ENCODE data around the gene PDLIM4.

Gene PDLIM4

DNA sequence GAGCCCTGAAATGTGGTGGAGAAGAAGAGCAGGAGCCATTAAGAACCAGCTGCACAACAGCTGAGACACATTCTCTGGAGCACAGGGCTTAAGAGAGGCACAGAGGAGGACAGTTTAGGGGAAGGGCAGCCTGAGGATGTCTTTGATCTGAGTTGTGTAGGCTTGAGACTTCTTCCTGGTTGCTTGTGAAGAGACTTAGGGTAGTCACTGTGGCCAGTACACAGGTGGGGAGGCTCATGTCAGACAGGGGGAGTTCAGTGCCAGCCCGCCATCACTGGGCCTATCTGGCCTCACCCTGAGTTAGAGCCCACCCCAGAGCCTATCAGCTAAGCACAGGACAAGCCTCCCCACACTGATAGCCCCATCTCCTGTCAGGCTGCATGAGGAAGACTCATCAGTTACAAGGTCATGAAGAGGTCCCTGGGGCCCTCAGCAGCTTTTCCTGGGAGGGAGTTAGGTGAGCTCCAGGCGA lies 56.5 kb downstream of the PDLIM4 start:
- DNase-seq = no peak

DNA sequence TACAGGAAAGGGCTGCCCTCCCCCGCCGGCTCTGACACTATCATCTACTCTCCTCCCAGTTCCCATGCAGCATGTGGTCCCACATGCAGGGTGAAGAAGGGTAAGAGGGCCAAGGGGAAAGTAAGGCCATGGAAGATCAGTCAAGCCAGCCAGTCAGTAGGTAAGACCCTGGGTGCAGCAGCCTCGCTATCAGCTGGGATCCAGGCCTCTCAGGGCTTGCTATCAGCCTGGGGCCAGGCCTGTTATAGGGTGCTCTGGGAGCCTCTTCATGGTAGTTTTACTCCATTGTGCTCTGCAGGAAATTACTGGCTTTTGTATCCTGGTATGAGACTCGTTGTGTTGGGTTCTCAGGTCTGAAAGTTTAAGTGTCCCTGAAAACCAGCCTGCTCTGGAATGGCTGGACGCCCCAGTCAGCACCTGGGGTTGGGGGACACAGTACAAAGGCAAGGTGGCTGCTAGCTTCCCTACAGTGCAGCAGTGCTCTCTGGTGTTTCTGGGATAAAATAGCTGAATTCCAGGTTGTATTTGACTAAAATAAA lies 58.1 kb downstream of the PDLIM4 start:
- peak; percentile 35 for DNase-seq

DNA sequence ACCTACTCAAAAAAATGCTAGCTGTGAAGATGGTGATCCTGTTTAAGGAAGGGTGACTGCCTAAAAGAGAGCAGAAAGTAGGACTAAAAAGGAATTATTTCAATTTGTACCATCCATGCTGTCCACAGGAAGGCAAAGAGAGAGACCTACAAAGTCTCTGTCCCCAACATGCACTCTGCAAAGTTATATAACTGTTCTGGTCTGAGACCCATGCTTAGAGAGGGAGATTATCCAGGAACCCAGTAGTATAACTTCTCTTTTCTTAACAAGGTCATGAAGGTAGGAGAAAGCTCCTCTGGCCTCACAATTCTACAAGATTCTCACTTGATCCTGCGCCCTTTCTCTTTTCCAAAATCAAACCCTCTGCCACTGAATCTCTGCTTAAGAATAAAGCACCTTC lies 62.5 kb downstream of the PDLIM4 start:
- DNase-seq = no peak

DNA sequence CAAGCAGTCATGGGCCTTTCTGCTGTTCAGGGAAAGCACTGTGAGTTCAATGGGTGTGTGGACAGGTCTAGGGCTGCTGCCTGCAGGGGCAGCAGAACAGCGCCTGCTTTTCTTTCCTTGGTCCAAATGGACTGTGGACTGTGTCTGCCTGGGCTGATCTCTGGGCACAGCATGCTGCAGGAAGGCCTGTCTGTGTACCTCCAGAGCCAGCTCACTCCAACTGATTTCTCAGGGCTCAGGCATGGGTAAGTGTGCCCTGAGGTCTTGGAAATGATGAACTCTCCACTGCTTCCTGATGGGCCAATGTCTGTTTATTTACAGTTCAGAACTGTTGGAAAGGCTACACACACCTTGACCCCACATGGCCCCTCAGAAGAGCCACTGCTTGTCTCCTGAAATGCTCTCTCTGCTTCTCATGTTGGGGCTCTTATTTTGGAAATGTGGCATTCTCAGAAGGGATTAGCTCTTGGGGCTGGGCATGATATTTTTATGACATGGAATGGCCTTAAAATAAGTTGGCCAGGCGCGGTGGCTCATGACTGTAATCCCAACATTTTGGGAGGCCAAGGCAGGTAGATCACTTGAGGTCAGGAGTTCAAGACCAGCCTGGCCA lies 63.7 kb downstream of the PDLIM4 start:
- no peak for DNase-seq

DNA sequence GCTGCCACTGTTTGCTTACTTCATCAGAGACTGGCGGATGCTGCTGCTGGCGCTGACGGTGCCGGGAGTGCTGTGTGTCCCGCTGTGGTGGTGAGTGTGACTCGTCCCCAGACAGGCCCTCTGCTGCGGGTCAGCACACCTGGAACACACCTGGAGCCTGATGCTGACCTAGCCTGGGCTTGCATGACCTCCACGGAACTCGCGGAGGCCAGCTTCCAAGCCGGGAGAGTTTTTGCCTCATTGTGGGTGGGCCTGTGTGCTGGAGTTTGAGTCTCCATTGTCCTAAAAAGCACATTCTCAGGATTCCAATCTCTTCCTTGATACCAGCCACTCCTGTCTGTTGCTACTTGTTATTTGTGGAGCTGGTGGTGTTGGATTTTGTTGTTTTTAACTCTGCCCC lies 64.8 kb downstream of the PDLIM4 start:
- DNase-seq = peak; percentile 86

Measured in islet precursor cell (in vitro differentiated cells).